ENCODE measurements around the gene SLC25A12.

GRCh38 chr2:171762879-171763573, 131.0 kb downstream of the SLC25A12 start:
- no peak for TF ChIP-seq CTCF (IDR thresholded peaks at IDR 0.05)
- TF ChIP-seq POLR2AphosphoS5 (IDR thresholded peaks at IDR 0.05), result no peak

Measured in suprapubic skin (tissue), 3 donors.